HG02610 (cell line): Measurements from ENCODE around the gene APC2.
A peak's percentile ranks its signal among the peaks of the same experiment; 100 is the strongest.

ENCODE experiments used
- ATAC-seq: cut with Tn5 transposase; IDR thresholded peaks from one replicate; pipeline ENCODE4 v1.9.1; 2021; ENCODE audit warnings: mild to moderate bottlenecking, moderate library complexity; ENCODE audit not compliant: unreplicated experiment

Gene APC2, protein sequence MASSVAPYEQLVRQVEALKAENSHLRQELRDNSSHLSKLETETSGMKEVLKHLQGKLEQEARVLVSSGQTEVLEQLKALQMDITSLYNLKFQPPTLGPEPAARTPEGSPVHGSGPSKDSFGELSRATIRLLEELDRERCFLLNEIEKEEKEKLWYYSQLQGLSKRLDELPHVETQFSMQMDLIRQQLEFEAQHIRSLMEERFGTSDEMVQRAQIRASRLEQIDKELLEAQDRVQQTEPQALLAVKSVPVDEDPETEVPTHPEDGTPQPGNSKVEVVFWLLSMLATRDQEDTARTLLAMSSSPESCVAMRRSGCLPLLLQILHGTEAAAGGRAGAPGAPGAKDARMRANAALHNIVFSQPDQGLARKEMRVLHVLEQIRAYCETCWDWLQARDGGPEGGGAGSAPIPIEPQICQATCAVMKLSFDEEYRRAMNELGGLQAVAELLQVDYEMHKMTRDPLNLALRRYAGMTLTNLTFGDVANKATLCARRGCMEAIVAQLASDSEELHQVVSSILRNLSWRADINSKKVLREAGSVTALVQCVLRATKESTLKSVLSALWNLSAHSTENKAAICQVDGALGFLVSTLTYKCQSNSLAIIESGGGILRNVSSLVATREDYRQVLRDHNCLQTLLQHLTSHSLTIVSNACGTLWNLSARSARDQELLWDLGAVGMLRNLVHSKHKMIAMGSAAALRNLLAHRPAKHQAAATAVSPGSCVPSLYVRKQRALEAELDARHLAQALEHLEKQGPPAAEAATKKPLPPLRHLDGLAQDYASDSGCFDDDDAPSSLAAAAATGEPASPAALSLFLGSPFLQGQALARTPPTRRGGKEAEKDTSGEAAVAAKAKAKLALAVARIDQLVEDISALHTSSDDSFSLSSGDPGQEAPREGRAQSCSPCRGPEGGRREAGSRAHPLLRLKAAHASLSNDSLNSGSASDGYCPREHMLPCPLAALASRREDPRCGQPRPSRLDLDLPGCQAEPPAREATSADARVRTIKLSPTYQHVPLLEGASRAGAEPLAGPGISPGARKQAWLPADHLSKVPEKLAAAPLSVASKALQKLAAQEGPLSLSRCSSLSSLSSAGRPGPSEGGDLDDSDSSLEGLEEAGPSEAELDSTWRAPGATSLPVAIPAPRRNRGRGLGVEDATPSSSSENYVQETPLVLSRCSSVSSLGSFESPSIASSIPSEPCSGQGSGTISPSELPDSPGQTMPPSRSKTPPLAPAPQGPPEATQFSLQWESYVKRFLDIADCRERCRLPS (N-terminal part only)

DNA sequence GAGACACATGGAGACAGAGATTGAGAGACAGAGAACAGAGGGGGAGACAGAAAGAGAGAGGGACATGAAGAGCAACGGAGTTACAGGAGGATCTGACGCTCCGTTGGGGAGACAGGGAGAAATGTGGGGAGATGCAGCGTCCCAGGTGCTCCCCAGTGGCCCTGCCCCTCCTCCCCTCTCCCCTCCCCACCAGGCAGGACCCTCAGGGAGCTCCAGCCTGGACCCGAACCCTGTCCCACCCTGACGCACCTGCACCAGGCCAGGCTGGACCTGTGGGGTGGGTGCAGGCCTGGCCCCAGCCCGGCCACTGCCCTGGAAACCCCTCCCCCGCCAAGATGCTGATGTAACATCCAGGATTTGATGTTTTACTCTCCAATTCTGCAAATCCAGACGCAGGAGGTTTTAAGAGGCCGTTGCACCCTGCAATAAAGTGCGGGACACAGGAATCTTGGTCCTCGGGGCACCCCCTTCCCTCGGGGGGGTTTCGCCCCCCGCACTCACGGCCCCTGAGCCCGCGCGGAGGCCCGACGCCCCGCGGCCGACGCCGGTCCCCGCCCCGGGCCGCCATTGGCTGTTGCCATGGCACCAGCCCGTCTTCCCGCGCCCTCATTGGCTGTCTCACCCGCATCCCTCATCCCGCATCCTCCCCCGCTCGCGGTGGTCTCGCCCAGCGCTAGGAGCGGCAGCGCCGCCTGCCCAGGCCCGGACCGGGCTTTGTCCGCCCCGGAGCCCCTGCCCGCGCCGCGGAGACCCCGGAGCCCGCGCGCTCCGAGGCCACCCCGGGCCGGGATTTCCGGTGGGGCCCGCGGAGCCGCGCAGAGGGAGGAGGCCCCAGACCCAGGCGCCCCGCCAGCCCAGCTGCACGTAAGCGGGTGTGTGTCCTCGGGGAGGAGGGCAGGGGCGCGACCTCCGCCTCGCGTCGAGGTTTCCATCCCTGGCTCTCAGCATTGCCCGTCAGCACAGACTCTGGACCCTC is at the start of gene APC2:
Gene APC2 (plus strand): TSS at position 655 of the 976 bp plus-strand sequence. CDS start 2,881 bp downstream, outside the sequence.
- ATAC-seq, result no peak

DNA sequence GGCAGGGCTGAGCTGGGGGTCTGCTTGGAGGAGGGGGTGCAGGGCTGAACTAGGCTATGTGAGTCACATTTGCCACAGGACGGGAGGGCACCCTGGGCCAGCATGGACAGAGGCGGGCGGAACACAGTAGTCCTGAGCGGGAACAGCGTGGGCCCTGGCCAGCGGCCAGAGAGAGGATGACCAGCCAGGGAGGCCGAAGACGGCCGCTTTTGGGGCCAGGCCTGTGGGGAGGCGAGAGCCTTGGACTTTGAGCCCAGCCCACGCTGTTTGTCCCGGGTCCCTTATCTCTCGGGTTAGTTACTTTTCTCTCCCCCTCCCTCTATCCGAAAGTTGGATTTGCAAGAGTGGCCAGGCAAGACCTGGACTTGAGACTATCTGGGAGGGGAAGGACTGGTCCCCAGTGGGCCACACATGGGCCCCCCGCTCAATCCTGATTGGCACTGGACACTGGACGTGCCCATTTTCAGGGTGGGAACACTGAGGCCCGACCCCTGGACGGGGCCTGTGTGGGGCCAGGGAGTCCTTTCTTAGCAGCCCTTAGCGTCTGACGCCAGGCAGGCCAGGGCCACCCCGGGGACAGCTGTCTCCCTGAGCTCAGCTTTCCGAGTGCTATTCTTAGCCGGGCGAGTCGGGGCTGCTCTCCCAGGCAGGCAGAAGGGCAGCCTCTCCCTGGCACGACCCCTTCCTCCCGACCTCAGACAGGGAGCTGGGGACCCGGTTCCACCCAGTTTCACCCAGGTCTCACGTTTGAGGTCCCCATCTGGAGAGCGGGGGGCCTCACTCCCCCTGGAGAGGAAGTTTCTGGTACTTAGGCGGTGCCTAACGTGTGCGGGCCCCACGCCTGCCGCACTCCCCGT is 49.4 kb upstream of the APC2 start:
- no peak for ATAC-seq

DNA sequence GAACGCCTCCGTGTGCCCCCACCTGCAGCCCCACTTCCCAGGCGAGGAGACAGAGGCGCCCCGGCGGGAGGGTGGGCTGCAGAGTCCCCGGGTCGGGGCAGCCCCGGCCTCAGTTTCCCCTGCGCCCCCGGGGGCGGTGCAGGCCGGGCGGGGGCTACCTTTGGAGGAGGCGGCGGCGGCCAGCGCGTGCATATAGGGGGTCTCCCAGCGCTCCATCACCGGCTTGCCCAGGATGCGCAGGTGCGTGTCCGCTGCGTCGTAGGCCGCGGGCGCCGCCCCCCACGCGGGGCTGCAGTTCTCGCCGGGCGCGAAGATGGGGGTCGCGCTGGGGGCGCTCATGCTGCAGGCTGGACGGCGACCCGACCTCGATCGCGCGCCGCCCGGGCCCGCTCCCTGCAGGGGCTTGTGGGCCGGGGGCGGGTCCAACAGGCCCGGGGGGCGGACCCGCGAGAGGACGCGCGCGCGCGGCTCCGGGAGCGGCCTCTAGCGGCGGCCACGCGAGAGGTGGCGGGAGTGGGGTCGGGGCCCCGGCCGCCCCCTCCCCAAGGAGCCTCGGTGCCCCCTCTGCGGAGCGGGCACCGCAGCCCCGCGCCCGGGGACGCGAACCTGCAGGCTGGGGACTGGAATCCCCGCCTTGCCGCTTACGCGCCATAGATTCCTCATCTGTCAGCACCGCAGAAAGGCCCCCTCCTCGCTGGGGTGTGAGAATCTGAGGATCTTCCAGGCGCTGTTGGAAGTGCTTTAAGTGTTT is 48.6 kb upstream of the APC2 start, which contains the start of gene GAMT:
Gene GAMT (minus strand): TSS at position 405 of the 751 bp plus-strand sequence. CDS start 66 bp downstream, at position 339.
- ATAC-seq, result no peak

DNA sequence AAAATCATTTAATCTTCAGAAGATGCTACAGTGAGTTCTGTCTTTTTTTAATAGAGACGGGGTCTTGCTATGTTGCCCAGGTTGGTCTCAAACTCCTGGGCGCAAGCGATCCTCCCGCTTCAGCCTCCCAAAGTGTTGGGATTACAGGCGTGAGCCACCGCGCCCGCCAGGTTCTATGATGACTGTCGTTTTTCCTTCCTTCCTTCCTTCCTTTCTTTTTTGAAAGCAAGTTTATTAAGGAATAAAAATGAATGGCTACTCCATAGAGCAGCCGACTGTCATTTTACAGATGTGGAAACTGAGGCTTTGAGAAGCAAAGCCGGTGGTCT is 48.1 kb upstream of the APC2 start:
- no peak for ATAC-seq

DNA sequence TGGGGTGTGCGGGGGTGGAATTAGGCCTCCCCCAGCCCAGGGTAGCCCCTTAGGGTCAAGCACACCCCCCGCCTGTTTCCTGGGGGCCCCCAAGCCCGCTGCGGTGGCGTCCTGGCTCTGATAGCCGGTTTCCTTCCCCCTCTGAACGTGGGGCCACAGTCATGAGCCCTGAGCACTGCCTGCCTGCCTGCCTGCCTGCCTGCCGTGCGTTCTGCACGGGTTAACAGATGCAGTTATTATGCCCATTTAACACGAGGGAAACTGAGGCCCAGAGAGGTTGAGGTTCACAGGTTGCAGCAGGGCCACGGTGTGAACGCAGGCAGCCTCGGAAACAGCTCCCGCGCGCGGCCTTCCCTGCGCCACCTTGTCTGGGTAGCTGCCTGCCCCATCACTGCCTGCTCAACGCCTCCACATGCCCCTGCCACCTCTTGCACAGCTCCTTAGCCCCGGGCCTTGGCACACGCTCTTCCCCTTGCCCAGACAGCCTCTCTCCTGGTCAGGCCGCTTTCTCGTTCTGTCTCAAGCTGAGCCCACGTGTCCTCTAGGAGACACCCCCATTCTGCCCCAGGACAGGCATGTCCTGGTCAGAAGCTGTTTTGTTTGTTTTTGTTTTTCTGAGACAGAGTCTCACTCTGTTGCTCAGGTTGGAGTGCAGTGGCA is 47.4 kb upstream of the APC2 start:
- ATAC-seq, result no peak

DNA sequence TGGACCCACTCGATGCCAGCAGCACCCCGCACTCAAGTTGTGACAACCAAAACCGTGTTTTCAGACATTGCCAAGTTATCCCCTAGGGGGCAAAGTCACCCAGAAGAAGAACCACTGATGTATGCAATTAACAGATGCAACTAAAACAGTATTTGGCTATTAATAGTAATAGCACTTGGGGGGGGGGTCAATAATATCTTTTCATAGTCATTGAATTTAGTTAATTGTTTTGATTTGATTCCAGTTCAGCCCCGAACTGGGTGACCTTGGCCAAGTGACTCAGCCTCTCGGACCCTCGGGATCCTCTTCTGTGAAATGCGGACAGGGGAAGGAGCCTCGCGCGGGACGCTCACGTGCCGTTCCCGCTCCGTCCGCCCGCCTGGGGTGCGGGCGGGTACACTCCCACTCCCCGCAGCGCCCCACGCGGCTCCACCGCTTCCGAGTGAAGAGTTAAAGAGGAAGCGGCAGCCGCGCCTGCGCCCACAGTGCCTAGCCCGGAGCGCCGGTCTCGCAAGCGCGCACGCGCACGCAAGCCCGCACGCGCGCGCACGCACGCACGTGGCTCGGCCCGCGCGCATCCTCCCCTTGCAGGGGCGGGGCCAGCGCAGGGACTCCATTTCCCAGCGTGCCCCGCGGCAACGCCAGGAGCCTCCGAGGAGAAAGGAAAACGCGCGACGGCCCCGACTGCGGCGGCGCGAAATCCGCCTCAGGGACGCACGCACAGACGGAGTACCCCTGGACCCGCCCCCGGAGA is 43.0 kb upstream of the APC2 start:
- peak; percentile 73 for ATAC-seq

DNA sequence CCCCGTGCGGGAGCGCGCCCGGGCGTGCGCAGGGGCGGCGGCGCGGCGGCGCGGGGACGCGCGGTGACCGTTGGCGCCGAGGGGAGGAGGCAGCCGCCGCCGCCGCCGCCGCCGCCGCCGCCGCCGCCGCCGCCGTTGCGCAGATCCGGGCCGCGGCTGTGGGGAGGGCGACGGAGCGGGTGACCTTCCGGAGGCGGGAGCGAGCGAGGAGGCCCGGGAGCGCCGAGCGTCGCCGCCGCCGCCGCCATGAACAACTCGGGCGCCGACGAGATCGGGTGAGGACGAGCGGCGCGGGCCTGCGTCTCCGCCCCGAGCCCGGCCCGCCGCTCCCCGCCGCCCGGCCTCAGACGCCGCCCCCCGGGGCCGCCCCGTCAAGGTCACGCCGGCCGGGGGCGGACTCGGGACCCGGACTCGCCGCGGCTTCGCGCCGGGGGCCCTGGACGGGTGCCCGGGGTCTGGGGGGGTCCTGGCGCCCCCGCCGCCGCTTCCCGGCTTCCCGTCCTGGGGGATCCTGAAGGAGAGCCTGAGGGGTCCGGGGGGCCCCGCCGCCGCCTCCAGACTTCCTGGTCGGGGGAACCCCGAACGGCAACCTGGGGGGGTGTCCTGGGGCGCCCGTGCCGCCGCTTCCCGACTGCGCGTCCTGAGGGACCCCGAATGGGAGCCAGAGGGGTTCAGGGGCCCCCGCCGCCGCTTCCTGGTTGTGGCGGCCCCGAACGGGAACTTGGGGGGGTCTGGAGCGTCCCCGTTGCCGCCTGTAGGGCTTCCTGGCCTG is 42.2 kb upstream of the APC2 start, which contains the start of gene DAZAP1:
Gene DAZAP1 (plus strand): TSS at position 59 of the 772 bp plus-strand sequence. CDS start 188 bp downstream, at position 247.
- ATAC-seq, result peak; percentile 29

DNA sequence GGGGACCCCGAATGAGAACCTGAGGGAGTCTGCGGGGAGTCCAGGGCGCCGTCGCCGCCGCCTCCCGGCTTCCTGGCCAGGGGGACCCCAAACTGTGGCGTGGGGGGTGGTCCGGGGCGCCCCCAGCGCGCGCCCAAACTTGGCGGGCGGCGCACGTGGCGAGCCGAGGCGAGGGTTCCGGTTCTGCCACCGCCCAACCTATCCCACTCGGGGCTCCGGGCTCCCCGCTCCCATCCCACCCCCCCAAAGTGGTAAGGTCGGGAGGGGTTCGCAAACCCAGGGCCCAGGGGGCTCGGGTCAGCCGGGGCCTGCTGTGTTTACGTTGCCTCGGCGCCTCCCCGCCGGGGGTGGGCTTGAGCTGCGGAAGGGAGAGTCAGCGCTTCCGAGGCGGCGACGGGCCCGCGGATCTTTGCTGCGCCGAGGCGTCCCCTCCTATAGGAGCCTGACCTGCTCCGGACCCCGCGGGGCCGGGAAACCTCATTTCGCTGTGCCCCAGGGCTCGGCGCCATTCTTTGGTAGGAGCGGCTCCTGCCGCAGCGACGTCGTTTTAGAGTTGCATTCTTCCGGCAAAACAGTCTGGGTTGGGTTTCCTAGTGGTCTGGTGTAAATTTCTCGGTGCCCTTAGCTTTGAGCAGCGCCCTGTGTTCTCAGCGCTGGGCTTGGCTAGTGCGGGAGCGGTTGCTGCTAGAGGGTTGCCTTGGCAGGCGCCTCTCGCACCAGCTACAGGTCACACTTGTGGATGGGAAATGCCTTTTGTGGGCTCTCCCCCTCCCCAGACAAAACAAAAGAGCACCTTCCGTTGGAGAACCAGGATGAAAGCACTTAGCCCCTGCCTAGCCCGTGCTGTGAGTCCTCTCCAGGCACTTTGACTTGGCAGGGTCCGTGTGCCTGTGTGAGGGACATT is 41.4 kb upstream of the APC2 start:
- ATAC-seq, result no peak

DNA sequence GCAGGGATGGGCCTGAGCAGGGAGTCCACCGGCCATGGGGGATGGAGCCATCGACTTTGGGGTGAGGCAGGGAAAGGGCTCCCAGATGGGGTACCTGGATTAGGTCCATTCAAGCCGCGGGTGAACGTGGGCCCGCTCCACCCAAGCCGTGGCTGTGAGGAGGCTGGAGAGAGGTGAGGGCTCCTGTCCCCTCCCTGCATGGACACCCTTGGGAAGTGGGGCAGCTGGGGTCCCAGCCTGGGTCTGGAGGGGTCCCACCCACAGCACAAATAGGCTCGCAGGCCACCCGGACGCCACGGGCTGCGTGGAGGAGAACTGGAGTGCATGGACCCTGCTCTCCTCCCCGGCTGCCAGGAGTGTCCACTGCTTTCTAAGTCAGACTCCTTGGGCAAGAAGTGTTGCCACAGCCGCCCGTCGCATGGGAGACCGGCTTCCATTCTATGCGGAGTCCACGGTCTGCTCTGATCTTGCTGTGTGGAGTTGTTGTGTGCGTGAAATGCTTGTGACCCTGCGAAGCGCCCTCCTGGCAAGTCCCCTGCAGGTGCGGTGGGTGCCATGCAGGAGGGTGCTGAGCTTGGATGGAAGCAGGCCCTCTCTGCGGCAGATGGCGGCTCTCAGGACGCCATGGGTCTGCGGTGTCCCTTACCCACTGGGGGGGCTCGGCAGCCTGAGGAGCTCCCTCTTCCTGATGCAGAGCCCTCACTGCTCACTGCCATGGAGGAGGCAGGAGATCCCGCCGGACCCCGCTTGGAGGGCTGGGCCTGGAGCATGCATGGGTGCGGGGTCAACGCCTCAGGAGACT is 40.5 kb upstream of the APC2 start:
- no peak for ATAC-seq

DNA sequence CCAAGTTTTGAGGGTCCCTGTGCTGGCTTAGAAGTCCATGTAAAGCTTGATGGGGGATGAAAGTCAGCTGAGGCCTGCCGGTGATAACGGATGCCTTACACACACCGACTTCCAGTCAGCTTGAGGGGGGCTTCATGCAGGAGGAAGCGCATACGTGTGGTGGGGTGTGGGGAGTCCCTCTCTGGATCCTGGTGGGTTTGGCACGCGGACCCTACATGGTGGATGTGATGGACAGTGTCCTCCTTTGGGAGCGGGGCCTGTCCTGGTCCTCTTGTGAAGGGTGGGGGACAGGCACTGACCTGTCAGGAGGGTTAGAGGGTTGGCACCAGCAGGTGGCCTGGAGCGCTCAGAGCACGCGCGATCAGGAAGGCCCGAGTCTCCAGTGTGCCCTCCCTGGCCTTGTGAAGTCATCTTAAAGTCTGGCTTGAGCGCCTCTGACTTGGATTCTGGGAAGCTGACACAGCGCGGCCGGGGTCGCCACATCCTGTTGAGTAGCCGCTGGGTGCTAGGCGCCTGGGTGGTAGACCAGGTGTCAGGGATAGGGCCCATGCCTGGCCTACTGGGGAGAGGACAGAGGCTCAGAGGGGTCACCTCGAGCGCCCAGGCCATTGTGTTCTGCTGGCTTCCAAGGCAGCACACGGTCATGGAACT is 39.7 kb upstream of the APC2 start:
- no peak for ATAC-seq

DNA sequence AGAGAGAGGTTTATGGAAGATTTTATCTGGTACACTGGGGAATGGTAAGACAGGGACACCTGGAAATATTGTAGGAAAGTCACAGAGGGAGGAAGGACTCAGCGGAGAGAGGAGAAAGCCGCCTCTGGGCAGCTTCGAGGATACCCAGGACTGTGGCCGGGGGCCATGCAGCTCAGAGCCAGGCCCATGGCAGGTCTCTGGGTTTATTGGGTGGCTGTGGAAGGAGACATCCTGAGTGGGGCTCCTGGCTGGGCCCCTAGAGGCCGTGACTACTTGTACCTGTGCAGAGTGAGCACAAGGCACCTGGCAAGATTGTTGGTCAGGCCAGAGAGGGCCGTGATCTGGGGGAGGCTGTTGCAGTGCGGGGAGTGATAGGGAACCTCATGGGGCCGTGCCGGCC is 39.1 kb upstream of the APC2 start:
- ATAC-seq, result no peak

DNA sequence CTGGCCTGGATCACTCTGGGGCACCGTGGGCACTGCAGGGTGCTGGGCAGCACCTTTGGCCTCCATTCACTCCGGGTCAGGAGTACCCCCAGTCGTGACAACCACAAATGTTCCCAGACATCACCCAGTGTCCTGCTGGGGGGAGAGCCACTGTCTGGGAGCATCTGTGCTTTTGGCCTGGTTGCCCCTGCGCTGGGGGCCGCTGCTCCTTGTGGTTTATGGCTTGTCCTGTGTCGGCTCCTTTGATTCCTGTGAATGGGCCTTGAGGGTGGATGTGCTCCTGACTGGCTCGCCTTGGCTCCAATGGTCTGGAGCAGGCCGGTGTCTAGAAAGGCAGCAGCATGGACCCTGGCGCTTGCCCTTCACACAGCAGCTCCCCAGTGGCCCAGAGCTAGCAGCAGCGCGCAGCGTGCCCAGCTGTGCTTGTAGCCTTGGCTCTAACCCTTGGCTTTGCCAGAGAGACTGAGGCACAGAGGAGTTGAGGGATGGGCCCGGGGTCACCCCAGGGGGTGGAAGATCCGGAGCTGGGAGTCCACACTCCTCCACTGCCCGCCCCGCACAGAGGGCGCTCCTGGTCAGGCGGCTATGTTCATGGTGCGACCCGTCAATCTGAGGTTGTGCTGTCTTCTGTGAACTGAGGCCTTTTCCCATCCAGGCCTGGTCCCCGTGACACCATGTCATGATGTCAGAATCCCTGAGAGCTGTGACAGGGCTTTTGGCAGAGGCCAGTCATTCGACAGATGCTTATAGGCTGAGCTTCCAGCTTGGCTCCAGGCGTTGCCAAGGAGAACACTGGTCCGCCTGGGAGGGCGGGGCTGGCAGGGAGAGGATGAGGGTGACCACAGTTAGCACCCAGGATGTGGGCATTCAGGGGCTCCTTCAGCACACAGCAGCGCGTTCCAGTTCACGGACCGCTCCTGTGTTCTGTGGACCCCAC is 38.4 kb upstream of the APC2 start:
- no peak for ATAC-seq
